Stimulated activated naive CD4-positive, alpha-beta T cell (primary cell): ENCODE results near the gene BRMS1L.

Experiments
- DNase-seq, 6 experiments: peaks; one replicate each; lab custom pipeline; 2025; lab: John Stamatoyannopoulos, UW

The BRMS1L gene

DNA sequence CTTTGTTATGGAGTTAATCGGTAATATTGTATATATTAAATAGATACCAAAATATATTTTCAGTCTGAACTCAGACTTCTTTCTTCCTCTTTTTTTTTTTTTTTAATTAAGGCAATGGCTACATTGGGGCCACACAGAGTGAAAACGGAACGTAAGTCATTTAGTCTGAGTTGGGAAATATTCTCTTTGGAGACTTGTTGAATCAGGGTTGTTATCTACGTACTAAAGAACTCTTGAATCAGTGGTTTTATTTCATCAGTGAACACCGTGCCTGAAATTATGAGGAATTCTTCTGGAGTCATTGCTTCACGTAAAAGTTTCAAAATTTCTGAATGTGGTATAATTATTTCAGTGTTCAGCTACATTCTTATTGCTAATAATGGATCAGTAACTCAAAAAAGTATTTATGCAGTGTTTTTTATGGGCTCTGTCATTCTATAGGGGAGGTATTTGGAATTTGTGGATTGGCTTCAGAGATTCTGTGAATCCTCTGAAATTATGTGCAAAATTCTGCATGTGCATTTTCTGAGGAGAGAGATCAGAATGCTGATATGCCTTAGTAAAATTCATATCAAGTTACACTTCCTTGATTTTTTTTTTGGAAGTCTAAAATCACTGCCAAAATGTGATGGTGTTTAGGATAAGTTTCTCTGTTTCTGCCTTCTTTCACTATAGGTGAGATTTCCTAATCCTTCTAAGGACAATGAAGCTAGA is 39.6 kb downstream of the BRMS1L start:
- DNase-seq = no peak

DNA sequence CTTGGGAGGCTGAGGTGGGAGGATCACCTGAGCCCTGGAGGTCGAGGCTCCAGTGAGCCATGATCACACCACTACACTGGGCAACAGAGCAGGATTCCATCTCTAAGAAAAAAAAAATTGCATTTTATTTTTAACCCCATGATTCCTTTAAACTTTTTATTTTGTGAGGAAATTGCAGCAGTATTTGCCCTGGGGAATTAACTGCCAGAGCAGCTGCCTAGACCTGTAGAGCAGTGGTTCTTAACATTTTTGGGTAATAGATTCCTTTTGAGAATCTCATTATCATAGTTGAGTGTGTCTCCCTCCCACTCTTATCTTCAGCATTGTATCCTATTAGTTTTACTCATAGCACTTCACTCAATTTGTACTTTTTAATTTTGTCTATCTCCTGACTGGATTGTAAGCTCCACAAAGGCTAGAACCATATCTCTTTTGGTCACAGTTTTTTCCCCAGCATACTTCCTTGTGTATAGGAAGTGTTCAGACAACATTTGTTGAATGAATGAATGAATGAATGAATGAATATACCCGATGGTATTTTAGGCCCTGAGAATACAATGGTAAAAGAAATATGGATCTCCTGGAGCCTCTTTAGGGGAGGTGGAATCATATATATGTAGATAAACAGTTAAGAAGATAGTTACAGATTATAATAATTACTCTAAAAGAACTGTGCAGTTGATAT is 40.6 kb downstream of the BRMS1L start:
- DNase-seq = no peak

GRCh38 chr14:35867280-35867629 is 41.1 kb downstream of the BRMS1L start:
- no peak for DNase-seq

- DNase-seq = no peak
These were observed 49.2 kb downstream of the BRMS1L start for GRCh38 chr14:35875296-35875695.

- no peak for DNase-seq
These were observed 51.1 kb downstream of the BRMS1L start for GRCh38 chr14:35877276-35877675.

DNA sequence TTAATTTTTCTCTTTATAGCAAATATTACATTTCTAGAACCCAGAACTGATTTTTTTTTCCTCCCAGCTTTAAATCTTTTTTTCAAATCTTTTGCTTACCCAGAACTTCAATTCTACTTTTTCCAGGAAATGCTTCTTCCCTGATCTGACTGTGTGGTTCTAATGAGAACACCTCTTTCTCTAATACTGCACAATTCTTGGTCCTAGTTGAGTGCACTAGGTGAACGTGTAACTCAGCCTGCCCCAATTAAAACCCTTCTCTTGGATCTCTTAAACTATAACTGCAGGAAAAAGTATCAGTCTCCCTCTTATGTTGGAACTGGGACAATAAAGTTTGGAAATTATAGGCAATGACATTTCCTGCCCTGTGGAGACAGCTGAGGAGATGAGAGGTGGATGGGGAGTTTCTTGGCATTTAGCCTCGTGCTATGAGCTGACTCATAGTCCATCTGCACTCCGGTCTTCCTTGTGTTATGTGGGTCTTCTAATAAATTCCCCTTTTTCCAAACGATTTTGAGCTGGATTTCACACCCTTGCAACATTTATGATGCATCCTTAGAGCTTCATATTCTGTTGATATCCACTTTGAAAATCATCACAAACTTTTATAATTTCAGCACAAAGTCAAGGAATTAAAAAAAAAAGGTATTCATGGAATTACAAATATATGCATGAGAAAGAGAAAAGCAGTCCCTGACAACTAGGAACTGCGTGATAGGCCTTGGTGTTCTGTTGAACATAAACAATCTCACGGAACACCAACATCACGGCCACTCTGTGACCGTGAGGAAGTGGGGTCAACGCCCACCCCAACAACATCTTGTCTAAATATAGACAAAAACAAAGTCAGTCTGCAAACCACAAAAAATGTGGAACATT is 52.4 kb downstream of the BRMS1L start:
- no peak for DNase-seq

GRCh38 chr14:35879151-35879648 is 53.1 kb downstream of the BRMS1L start:
- no peak for DNase-seq

DNA sequence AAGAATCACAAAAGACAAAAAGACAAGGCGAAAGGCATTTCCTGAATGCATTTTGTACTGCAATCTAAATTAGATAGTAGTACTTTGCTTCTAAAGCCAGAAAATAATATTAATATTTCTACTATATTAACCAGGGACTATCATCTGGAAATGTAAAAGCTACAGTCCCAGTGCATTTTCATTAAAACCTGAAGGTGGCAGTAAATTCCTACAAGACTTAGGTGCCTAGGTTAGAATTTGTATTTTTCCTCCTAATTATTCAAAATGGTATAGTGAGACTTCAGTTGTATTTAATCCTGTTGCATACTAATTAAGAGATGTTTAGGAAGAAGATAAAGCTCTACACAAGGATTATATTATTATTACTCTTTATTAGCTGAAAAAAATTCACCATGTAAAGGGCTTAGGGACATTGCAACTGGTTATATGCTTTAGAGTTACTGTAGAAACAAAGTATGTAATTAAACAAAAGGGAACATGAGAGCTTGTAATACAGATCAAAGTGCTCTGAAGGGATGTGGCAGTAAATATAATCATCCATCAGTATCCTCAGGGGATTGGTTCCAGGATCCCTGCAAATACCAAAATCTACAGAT is 53.6 kb downstream of the BRMS1L start:
- peak in 1 of 6 experiments; percentile 9 for DNase-seq

DNA sequence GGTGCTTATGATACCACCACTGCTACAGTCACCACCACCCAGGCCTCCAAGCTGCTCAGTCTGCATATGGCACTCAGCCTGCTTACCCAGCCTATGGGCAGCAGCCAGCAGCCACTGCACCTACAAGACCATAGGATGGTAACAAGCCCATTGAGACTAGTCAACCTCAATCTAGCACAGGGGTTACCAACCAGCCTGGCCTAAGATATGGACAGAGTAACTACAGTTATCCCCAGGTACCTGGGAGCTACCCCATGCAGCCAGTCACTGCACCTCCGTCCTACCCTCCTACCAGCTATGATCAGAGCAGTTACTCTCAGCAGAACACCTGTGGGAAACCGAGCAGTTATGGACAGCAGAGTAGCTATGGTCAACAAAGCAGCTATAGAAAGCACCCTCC is 55.1 kb downstream of the BRMS1L start:
- no peak for DNase-seq

GRCh38 chr14:35883677-35884293 is 57.6 kb downstream of the BRMS1L start:
- DNase-seq = peak in 2 of 6 experiments; percentile 14 to 26

- DNase-seq = no peak
These were observed 64.2 kb downstream of the BRMS1L start for GRCh38 chr14:35890308-35890707.

DNA sequence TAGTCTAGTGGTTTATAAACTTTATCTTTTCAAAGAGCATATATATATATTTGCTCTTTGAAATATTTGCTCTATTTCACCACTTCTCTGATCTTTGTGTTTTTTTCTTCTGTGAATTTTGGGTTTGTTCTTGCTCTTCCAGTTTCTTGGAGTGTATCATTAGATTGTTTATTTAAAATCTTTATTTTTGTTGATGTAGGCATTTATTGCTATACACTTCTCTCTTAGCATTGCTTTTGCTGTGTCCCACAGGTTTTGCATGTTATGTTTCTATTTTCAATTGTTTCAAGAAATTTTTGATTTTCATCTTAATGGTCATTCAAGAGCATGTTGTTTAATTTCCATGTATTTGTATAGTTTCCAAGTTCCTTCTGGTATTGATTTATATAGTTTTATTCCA is 69.1 kb downstream of the BRMS1L start:
- no peak for DNase-seq

DNA sequence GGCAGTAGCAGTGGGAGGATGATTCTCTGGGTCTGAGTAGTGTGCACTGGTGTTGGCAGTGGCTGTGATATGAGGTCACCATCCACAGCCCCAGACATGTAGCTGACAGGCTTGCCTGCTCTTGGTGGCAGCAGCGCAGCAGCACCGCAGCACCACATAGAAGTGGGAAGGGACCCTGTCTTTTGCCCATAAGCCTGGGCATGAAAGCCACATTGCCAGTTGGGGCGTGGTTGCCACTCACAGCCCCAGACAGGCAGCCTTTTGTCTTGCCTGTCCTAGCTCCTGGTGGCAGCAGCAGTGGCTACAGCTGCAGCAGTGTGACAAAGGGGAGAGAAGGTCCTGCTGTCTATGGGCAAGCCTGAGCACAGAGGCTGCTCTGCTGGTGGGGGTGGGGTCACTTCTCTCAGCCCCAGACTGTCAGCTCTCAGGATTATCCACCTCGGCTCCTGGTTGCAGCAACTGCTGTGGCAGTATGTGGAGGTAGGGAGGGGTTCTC is 71.5 kb downstream of the BRMS1L start:
- no peak for DNase-seq

DNA sequence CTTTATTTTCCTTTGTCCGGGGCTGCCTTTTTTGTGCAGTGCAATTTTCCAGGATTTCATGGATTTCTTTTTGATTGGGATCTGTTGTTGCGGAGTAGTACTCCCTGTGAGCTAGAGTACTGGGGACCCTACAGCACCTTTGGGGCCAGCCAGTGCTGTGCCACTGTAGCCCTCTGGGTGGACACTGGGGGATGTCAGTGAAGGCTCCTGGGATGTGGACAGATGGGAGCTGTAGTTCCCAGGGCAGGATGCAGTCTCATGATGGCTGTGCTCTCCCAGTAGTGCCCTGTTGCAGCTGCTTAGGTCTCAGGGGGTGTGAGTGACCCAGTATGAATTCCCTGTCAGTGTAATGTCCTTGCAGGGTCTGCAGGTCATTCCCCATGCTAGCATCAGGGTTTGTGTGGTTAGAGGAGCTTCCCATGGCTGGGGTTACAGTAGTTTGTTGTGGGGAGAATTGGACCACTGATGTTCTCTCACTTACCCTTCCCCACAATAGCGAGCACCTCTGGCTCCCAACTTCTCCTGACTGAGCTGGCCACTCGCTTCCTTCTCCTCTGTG is 72.2 kb downstream of the BRMS1L start:
- DNase-seq = no peak

GRCh38 chr14:35900741-35901140 is 74.6 kb downstream of the BRMS1L start:
- DNase-seq = no peak

DNA sequence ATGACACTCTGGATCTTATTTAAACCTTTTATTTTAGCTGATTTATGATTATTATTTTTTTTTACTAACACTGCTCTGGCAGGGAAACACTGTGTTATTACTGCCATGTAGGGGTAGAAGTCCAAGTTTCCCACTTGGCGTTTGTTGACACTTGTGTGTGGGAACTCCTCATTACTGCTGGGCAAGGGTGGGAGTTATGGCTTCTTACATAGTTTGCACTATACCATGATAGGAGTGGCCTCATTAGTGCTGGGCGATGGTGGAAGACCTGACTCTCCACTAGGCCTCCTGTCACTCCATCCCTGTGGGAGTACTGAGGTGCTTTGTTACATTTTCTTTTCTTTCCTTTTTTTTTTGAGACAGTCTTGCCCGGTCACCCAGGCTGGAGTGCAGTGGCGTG is 83.5 kb downstream of the BRMS1L start:
- no peak for DNase-seq

DNA sequence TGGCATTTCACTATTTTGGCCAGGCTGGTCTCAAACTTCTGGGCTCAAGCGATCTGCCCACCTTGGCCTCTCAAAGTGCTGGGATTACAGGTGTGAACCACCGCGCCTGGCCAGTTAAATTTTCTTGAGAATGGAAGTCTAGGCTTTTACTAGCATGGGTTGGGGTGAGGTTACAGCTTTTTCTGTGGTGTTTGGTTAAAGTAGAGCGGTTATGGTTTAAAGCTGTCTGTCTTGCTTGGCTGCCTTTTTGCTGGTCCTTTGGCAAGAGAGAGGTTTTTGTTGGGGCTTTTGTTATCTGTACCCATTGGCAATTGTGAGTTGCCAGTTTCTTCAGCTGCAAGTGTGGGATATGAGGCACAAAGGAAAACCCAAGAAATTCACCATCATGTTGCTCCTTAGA is 84.1 kb downstream of the BRMS1L start:
- no peak for DNase-seq

GRCh38 chr14:35911097-35911496 is 85.0 kb downstream of the BRMS1L start:
- no peak for DNase-seq

DNA sequence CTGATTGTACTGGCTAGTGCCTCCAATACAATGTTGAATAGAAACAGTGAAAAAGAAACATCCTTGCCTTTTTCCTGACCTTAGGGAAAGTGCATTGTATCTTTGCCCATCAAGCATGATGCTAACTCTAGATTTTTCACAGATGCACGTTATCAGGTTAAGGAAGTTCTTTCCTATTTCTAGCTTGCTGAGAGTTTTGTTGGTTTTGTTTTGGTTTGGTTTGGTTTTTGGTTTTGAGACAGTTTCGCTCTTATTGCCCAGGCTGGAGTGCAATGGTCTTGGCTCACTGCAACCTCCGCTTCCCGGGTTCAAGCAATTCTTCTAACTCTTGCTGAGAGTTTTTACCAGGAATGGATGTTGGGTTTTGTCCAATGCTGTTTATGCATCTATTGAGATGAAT is 89.0 kb downstream of the BRMS1L start:
- DNase-seq = no peak

GRCh38 chr14:35915775-35916174 is 89.6 kb downstream of the BRMS1L start:
- no peak for DNase-seq
